A549 (cell line): ENCODE results near the gene ACR.

ENCODE experiments used
- BHLHE40 ChIP-seq: IDR thresholded peaks from 2 replicates; pipeline ENCODE4 v1.6.1; 2012; ENCODE audit warnings: low read depth, low read length, inconsistent platforms
- CBX8 ChIP-seq: fragments of 200-600 bp; sonication (generic); IDR thresholded peaks from 2 replicates; pipeline ENCODE4 v1.6.1; 2016
- CEBPB ChIP-seq, 2 experiments: fragments of >200 bp in 1 of 2; sonication (Bioruptor Twin) in 1 of 2; formaldehyde crosslinking in 1 of 2; IDR thresholded peaks; 2 replicates each; pipeline ENCODE4 v1.6.1; 2012 to 2016
- CTCF ChIP-seq: fragments of >200 bp; sonication (Bioruptor Twin); formaldehyde crosslinking; IDR thresholded peaks from 3 replicates; pipeline ENCODE4 v1.5.1; 2016
- HDAC2 ChIP-seq: fragments of 200-600 bp; sonication (generic); IDR thresholded peaks from 2 replicates; pipeline ENCODE4 v1.6.1; 2016
- JUNB ChIP-seq: fragments of >200 bp; sonication (Bioruptor Twin); formaldehyde crosslinking; IDR thresholded peaks from 2 replicates; pipeline ENCODE4 v1.6.1; 2016
- MYC ChIP-seq: IDR thresholded peaks from 2 replicates; pipeline ENCODE4 v1.6.1; 2012; ENCODE audit warnings: mild to moderate bottlenecking, inconsistent platforms, low read length, improper control_type of control experiment, borderline replicate concordance
- POLR2A ChIP-seq: IDR thresholded peaks from 2 replicates; pipeline ENCODE4 v1.6.1; 2012; ENCODE audit warnings: mild to moderate bottlenecking, low read length
- RAD21 ChIP-seq, 2 experiments: fragments of >200 bp in 1 of 2; sonication (Bioruptor Twin) in 1 of 2; formaldehyde crosslinking in 1 of 2; IDR thresholded peaks in 1 of 2; conservative IDR thresholded peaks in 1 of 2; 2 replicates in 1 of 2; 3 replicates in 1 of 2; pipeline ENCODE4 v1.6.1; 2012 to 2018; ENCODE audit warnings: inconsistent platforms in 1 of 2
- RCOR1 ChIP-seq: fragments of 150-350 bp; IDR thresholded peaks from 2 replicates; pipeline ENCODE4 v1.6.1; 2014; ENCODE audit warnings: antibody characterized with exemption, low read length, low read depth
- TF ChIP-seq, protein P1 (sequence below): fragments of 150-350 bp; IDR thresholded peaks from 2 replicates; pipeline ENCODE4 v1.6.1; 2014; ENCODE audit warnings: low read depth, mild to moderate bottlenecking, low read length

GRCh38 chr22:50735739-50736030 lies 2.3 kb upstream of the ACR start:
- TF ChIP-seq CTCF, result no peak
- no peak for TF ChIP-seq CBX8
- TF ChIP-seq BHLHE40, result no peak
- TF ChIP-seq RCOR1, result no peak
- TF ChIP-seq HDAC2, result no peak
- TF ChIP-seq CEBPB (IDR thresholded peaks at IDR 0.05), result no peak
- TF ChIP-seq POLR2A, result no peak
- TF ChIP-seq RAD21 (conservative IDR thresholded peaks at IDR 0.05 in 1 of 2, IDR thresholded peaks at IDR 0.05 in 1 of 2), result no peak
- TF ChIP-seq, protein P1, sequence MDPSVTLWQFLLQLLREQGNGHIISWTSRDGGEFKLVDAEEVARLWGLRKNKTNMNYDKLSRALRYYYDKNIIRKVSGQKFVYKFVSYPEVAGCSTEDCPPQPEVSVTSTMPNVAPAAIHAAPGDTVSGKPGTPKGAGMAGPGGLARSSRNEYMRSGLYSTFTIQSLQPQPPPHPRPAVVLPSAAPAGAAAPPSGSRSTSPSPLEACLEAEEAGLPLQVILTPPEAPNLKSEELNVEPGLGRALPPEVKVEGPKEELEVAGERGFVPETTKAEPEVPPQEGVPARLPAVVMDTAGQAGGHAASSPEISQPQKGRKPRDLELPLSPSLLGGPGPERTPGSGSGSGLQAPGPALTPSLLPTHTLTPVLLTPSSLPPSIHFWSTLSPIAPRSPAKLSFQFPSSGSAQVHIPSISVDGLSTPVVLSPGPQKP, result no peak
- TF ChIP-seq JUNB, result no peak
- TF ChIP-seq MYC, result no peak
